H4 (cell line): ENCODE measurements around the gene CSRP3. TPM values are rescaled to one million over a fixed set of nuclear protein-coding genes. Genes with fewer than 3 reads are reported as not detected.
A peak's percentile ranks its signal among the peaks of the same experiment; 100 is the strongest.

Experiments
- DNase-seq: peaks from one replicate; pipeline ENCODE4 v3.0.0-alpha.2; 2015; ENCODE audit warnings: low spot score
- total RNA-seq: library from RNA; depleted of rRNA; stranded (reverse); fragments of >200 nt; shearing (Covaris generic); gene quantifications from 2 replicates; pipeline ENCODE4 v1.2.3, GENCODE V29; 2014

CSRP3 gene
- total RNA-seq, 1 experiment from 2014 or later, result not detected

DNA sequence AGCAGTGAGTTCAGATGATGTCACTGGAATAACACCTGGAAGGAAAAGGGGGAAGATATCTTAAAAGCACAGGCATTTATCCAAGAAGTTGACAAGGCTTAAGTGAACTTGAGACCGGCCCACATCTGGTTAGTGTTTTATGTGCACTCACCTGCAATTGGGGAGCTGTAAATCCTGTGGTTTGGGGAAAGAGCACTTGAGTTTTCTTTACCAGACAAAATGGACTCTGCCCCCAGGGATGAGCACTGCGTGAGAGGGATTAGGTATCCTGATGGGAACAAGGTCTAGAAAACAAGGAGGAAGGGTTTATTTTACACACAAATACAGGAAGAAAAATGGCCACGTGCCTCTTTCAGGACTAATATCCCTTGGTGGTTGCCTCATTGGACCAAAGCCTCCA, 23.8 kb upstream of the CSRP3 start:
- no peak for DNase-seq

DNA sequence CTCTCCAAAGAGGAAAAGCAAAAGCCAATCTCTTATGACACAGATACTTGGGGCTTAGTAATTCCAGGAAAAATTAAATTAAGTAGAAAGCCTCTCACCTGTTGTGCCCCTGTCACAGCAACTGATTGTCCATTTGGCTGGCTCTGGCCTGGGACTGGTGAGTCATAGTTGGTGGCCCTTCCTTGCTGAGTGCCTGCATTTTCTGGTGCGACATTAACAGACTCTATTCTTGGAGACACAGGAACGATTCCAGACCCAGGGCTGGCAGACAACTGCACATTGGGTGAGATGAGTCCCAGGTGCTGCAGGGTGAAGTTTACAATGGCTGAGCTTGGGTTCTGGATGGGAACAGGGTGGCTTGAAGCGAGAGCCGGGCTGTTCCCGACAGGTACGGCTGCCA, 23.3 kb upstream of the CSRP3 start:
- no peak for DNase-seq

DNA sequence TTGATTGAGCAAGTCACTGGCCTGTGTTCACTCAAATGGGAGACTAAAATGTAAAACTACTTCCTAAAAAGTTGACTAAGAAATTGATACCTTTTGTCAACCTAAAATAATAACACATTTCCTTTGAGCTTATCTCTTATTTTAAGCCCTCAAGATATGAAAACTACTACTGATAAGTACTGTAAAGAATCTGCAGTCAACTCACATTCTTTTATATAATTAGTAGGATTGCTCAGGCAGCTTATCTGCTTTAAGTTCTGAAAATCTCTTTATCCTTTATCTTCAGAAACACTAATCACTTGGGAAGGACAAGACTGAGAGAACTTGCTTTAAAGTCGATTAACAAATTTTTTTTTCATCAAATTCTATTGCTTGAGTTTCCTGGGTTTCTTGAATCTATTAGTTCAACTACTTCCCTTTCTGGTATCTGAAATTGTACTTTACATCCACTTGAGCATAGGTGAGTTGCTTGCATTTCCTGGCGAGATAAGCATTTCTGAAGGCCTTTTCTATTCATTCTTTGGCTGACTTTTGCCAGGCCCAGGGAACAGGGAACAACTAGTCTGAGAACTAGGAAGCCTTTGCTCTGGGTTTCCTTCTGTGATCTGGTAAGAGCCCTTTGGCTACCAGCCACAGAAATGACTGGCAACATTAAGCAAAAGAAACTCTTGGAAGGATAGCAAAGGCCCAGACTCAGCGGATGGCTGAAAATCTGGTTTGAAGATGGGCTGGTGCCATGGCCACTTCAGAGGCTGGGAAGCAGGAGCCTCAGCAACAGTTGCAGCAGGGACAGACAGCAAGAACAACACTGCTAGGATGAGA, 19.3 kb upstream of the CSRP3 start:
- DNase-seq, result no peak

DNA sequence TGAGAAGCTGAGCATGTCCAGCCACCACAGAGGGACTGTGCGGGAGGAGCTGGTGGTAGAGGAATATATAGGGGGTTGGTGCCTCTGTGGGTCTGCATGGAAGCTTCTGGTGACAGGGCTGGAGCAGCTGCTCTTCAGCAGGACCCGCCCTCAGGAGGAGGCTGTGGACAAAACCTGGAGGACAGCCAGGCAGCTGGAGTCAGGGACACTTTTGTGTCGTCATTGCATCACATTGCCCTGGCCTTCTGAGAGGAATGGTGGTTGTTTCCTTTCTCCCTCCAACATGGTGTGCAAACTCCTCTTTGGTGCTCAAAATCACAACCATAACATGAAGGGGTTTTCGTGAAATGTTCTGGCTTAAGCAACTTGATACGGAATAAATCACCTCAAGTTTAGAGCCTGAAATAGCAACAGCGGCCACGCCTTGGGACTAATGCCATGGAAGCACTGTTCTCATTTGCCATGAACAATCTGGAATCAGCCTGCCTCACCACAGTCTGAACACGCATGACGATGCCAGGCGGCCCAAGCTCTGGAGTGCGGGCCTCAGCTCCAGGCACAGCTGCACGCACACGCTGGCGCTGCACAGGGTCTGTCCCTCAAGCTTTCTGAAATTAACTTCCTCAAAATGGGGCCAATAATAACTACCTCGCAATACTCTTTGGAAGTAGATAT, 17.1 kb upstream of the CSRP3 start:
- DNase-seq, result no peak

DNA sequence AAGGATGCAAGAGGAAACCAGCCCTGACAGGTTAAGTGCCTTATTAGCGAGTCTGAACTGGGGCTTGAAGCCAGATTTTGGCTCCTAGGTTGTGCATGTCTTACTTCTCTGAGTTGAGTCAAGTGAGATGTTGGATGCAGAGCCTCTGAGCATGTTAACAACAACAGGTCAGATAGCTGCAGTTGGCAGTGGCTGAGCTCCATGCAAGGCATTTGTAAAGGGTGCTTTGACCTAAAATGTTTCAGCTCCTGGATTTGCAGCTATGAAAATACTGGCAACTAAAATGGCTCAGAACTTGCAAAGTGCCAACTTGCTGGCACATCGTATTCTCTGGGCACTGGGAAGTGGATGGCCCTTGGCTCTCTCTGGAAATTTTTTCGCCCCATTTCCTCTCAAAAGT, 16.4 kb upstream of the CSRP3 start:
- no peak for DNase-seq

DNA sequence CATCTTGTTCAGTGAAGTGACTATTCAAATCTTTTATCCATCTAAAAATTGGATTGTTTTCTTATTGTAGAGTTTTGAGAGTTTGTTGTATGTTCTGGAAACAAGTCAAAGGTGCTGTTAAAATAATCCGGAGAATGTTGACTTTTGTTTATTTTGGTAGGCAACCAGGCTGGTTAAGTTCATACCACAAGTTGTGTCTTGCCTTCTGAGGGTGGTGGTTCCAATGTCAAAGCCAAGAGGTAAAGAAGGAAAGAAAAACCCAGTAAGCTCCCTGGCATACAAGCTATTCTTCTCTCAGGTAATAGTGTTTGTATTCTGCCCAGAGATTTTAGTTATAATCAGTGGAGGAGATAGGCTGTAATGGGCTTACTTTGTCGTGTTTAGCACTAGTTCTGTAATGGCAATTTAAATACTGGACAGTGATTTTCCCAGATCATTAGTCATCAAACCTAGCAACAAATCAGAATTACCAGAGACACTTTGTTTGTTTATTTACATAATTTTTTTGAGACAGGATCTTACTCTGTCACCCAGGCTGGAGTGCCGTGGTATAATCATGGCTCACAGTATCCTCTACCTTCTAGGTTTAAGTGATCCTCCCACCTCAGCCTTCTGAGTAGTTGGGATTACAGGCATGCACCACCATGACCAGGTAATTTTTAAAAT, 15.1 kb upstream of the CSRP3 start:
- no peak for DNase-seq

DNA sequence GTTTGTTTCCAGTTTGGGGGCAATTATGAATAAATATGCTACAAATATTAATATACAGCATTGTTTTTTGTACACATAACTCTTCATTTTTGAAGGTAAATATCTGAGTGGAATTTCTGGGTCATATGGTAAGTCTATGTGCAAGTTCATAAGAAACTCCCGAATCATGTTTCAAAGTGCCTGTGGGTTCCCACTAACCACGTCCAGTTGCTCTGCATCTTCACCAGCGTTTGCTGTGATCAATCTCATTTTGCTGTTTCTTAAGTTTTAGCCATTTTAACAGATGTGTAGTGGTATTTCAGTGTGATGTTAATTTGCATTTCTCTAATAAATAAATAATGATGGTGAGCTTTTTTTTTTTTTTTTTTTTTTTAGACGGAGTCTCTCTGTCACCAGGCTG, 14.2 kb upstream of the CSRP3 start:
- DNase-seq, result no peak

DNA sequence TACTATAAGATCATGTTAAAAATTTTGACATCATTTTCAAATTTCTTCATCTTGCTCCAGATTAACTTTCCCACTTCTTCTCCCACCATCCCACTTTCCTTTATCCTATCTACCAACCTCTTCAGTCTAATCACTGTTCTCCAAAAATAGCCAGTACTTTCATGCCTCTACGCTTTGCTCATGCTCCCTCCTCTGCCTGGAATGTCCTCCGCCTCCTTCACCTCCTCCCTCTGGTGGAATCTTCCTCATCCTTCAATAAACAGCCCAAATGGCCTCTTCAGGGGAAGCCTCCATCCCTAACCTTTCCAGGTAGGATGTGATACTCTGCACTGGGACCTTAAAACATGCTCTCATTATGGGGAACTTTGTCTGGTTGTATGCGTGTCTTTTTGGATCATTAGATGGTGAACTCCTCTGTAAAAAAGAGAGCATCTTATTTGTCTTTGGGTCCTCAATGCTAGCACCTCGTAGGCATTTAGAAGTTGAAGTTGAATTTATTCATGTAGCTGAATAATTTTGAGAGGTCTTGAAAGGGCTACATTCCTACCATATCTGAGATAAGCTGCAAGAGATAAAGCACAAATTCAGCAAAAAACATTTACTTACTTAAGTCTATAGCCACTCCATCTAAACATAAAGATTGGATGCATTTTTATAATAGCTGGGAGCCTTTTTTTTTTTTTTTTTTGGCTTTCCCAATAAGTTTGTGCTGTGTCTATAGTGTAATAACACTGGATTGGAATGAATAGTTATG, 8.0 kb upstream of the CSRP3 start:
- no peak for DNase-seq

DNA sequence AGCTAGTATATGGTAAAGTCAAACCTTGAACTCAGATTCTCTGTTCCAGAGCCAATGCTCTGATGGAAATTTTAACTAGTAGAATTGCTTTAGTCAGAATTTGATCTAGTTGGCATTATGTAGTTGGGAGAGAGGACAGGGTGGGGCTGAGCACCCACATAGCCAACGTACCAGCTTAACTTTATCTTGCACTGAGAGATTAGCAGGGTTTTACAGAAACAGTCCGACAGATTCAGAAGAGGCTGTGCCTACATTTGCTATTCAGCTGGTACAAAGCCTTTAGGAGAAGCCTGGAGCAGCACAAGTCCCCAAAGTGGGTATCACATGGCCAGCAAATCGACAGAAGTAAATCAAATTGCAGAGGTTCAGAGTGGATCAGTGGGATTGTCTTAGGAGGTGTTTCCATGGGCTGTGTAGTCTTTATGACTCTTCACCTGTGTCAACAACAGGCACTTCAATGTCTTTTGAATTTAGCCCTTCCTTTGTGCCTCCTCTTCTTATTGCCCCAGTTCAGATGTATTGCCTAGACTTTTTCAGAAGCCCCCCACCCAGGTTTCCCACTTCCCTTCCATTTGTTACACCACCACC, 7.3 kb upstream of the CSRP3 start:
- DNase-seq, result no peak

DNA sequence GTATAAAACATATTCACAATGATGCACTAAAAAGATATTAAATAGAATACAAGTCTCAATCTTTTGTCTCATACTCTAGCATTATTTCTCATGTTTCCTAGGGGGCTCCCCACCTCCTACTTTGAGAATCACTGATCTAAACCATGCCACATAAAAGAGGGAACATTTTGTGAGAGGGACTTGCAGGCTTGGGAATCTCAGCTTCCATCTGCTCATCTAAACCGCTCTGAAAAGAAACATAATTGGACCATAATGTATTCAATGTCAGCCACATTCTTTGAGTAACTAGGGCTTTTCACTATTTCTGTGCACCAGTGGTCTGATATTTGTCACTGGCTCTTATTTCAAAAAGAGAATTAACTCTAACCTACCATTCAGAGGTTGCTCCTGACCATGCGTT, 6.4 kb upstream of the CSRP3 start:
- no peak for DNase-seq

DNA sequence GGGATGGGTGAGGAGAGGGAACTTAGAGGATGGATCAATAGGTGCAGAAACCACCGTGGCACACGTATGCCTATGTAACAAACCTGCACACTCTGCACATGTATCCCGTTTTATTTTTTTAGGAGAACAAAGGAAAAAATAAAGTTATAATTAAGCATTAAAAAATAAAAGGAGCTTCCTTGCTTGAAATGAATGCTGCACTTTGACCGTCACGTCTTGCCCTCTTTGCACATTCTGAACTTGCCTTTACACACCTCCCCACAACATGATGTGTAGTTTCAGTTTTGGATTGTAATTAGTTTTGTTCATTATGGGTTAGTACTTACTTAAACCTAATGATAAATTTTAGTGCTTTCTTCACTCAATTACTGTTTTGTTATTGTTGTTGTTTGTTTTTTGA, 3.1 kb upstream of the CSRP3 start:
- no peak for DNase-seq

DNA sequence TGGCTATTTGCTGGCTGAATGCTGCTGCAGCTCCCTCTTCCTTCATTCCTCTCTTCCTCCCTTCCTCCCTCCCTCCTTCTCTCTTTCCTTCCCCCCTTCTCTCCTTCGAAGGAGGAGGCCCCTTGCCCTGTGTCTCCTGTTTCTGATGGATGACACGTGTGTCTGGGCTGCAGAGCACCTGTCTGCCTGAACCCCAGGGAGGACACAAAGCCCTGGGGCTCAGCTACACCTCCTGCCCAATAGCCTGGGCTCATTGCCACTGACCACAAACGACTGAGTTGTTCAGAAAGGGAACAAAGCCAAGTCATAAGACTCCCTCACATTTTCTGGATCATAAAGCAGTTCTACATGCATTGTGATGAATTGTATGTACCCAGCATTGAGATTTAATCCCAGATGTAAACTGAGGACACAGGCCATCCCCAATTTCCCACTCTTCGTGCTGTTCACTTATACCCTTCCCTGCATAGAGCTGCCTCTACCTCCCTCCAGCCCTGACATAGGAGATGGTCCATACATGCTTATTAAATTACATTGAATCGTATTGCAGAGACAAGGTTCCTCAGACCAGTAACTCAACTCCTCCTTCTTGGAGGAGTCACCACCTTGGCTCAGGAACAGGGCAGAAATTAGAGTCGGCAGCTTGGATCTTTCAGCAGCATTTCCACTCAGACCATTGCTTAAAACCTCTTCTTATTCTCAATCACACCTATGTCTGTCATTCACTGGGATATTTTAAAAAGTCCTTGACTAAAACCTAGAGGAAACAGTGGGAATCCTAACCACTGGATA, 1.2 kb downstream of the CSRP3 start:
- DNase-seq, result peak; percentile 71

DNA sequence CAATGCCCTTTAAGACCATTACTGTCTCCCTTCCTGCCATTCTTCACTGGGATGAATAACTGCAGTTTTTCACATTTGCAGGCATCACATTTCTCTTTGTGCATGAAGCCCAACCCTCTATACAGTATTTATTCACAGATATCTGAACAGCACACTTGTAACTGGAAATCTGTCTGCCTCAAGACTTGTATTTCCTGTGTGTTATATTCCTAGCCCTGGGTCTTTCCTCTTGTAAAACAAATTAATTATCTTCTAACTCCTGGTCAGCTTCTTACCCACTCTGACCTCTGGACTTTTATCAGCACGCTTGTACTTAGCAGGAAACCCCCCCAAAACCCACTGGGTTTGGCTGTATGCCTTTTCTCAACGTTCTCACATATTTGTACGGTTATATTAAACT, 2.0 kb downstream of the CSRP3 start:
- DNase-seq, result no peak

DNA sequence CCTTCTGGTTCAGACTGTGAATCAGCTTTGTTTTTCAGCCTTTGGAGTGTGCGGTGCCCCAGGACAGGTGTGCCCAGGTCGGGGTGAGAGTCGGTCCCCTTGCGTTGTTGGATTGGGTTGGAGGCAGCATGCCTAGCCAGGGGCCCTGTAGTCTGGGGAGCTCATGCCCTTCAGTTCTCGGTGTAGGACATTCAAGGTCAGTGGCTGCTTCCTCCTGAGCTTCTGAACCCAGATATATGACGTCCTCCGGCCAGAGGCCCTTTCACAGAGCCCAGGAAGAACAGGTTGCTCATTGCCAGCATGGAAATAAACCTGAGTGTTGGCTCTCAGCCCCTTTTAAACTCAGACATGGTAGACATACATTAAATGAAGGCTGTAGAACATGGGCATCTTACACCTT, 2.7 kb downstream of the CSRP3 start:
- DNase-seq, result no peak

DNA sequence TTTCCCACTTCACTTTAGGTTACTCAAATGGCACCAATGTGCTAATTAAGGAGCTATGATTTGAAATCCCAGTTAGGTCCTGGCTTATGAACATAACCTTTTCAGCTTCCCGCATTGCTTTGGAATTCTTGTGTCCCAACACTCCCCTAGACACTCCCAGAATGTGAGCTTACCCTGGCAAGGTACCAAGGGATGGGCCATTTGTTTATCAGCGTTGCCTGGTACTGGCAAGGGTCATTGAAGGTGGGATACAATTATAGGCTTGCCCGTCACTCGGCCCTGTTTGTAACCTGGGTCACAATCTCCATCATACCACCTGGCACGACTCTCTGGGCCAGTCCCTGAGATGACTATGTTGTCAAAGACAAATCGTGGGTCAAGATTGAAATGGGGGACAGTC, 5.4 kb downstream of the CSRP3 start:
- DNase-seq, result no peak

DNA sequence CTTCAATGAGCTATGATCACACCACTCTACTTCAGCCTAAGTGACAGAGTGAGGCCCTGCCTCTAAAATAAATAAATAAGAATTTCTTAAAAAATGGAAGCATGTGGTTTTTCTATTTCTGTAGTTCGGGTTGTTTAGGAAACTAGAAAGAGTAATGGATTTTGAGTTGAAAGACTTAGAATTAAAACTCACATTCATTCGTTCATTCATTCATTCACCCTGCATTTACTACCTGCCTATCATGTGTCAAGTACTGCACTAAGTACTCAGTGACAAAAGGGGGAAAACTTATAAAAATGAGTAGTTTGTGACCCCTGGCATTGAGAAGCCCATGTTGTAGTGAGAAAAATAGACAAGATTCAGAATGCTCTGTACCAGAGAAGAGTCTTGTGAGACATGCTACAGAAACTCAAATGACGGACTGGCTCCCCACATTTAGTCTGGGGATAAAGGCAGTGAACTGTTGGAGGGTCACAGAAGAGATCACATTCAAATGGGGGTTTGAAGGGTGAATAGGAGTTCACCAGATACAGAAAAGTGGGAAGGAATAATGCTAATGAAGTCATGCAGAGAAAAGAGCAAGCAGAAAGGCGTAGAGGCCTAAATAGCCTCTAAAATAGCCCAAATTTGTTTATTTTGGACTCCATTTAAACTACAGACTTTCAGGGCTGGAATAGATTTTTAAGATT, 7.0 kb downstream of the CSRP3 start:
- DNase-seq, result no peak

DNA sequence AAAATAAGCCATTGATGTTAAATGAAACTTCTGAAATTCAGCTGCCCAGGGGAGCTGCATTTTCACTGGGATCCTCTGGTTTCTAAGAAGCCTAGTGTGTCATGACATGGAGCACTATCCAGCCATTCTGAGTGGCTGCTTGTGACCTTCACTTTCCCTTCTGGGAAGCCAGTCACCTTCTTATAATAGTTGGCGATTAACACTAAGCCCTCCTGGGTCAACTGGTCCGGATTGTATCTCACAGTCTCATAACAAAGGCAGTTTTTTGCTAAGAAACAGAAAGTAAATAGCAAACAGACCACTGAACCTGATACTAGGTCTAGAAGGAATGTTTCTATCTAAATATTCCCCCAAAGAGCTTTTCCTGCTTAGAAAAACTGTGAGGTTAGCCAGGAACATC, 7.9 kb downstream of the CSRP3 start:
- no peak for DNase-seq

DNA sequence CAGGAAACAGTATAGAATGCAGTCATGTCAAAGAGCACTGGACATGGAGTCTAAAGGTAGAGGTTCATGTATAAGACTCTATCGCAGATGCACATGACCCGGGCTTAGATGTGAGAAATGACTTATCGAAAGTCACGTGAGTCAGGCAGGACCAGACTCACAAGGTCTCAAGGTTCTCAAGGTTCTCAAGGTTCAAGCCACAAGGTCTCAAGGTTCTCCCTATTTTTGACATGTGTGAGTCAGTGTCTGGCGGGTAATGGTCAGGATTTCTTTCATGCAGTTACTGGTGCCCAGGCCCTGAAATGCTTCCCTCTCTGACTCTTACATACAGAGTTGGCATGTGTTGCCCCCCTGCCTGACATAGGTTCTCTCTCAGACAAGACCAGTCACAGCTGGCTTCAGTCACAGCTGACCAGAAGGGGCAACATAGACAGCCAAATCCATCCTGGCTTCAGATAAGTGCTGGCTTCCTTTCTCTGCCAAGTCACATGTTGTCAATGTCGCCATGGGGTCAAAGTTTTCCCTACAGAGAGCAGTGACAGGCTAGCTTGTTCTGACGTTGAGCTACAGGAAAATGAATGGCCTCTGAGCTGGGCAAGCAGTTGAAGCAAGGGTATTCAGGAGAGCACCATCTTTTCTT, 10.1 kb downstream of the CSRP3 start:
- DNase-seq, result no peak

DNA sequence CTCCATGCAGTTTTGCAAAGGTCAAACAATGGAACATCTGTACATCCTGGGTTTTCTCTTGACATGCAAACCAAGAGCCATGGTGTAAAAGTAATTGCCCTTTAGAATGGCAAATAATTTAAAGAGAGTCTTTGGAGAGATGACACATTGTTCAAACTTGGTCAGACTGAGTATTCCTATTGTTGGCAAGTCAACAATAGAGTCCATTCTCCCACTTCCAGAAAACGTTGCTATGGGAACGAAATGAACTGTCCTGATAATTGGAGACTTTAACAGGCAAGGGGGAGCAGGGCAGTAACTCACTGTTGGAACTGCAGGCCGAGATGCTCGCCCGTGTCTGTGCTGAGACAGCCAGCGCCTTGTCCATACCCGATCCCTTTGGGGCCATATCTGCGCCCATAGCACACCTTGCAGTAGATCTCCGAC, 13.9 kb downstream of the CSRP3 start:
- no peak for DNase-seq
